ENCODE results near the gene LYZL4.

LYZL4 gene, protein sequence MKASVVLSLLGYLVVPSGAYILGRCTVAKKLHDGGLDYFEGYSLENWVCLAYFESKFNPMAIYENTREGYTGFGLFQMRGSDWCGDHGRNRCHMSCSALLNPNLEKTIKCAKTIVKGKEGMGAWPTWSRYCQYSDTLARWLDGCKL

GRCh38 chr3:42410370-42411131 is at the start of gene LYZL4:
LYZL4 (minus strand) TSS chr3:42410610; CDS start chr3:42407251, 3,359 bp downstream.
- DNase-seq (ENCODE audit: low read depth in 1 of 2, low spot score in 1 of 2): no peak

DNA sequence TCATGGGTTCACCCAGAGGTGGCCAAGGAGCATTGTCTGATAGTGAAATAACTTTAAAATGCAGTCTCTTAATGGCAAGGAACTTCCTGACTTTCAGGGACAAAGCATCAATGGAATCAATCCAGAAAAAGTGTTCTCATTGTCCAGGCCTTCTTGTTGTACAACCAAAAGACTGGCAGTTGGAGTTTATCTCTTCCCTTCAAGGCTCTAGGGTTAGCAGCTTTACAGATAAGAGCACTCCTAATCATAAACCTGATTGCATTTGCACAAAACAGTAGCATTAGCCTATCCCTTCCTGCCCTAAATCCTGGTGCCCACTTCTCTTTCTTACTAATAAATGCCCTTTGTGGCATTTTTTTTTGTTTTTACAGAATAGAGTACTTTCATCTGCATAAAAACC is 48.7 kb upstream of the LYZL4 start:
- no peak for DNase-seq (ENCODE audit: low read depth in 1 of 2, low spot score in 1 of 2)

DNA sequence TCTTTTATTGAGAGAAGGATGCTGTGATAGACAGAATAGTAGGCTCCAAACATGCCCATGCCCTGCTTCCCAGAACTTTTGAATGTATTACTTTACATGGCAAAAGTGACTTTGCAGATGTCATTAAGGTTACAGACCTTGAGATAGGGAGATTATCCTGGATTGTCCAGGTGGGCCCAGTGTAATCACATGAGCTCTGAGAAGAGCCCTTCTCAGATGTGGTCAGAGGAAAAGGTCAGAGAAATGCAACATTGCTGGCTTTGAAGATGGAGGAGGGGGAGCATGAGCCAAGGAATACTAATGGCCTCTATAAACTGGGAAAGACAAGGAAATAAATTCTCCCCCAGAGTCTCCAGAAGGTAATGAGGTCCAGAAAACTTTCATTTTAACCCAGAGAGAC is 45.8 kb upstream of the LYZL4 start:
- no peak for DNase-seq (ENCODE audit: low read depth in 1 of 2, low spot score in 1 of 2)

DNA sequence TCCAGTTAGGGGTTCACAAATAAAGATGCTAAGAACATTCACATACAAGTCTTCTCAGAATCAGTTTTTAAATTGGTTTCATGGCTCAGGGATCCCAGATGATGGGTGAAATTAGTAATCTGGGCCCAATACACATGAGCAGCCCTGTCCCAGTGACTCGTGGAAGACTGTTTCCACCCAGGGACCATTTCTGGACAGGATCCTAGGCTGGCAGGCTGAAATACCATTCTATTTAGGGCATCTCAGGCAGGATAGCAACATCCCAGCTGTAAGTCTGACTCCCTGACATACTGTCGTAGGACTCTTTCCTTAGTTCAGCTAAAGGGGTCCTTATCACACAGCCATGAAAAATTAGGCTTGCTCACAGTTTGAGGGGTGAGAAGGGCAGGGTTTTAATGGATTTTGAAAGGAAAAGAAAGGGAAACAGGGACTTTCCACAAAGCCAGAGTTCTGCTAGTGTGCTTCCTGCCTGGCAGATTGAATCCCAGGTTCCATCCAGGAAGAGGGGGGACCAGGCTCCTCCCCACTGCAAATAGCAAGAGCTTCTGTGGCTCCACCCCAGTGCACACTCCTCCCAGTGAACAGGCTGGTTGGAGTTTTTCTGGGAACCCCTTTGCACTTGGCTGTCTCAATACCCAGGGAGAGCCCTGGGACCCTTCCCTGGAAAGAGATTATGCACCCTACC is 41.3 kb upstream of the LYZL4 start:
- DNase-seq (ENCODE audit: low read depth in 1 of 2, low spot score in 1 of 2): no peak

GRCh38 chr3:42451116-42451515 is 40.7 kb upstream of the LYZL4 start:
- no peak for DNase-seq (ENCODE audit: low read depth in 1 of 2, low spot score in 1 of 2)

- no peak for DNase-seq (ENCODE audit: low read depth in 1 of 2, low spot score in 1 of 2)
Measured at GRCh38 chr3:42450567-42450966, 40.2 kb upstream of the LYZL4 start.

DNA sequence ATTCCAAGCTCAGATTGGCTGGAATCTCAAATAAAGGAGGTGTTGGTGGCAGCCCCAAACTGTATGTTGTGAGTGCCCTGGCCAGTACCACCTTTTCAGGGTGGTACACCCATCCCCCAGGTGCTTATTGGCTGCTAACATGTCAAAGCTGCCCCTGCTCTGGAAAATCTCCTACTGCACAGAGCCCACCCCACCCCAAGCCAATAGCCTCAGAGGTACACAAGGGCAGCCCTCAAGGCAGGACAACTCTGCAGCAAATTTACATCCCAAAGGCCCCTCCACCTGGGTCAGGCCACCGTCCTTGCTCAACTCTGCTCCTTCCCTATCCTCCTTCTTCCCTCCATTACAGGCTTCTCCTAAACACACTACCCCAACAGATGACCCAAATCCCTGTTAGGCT is 37.1 kb upstream of the LYZL4 start:
- no peak for DNase-seq (ENCODE audit: low read depth in 1 of 2, low spot score in 1 of 2)

GRCh38 chr3:42446111-42447050 is 36.0 kb upstream of the LYZL4 start:
- DNase-seq (ENCODE audit: low read depth in 1 of 2, low spot score in 1 of 2): no peak

- DNase-seq (ENCODE audit: low read depth in 1 of 2, low spot score in 1 of 2): peak; percentile 56 to 59
Measured at GRCh38 chr3:42443819-42444436, 33.5 kb upstream of the LYZL4 start.

DNA sequence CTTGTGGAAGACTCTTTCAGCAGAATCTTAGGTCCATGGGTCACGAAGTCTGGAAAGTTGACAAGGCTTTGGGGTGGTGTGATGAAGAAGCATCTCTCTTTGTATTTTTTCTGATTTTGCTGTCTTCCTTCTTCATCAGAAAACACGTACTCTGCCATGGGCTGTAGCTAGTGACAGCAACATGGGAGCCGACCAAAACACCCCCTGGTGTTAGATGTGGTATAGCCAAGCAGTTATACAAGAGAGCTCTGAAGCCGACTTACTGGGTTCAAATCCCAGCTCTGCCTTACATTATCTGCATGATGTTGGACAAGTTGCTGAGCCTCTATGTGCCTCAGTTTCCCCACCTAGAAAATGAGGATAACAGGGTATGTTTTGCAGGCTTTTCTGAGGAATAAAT is 32.9 kb upstream of the LYZL4 start:
- DNase-seq (ENCODE audit: low read depth in 1 of 2, low spot score in 1 of 2): no peak

- no peak for DNase-seq (ENCODE audit: low read depth in 1 of 2, low spot score in 1 of 2)
Measured at GRCh38 chr3:42442640-42443039, 32.2 kb upstream of the LYZL4 start.

- no peak for DNase-seq (ENCODE audit: low read depth in 1 of 2, low spot score in 1 of 2)
Measured at GRCh38 chr3:42441791-42442190, 31.4 kb upstream of the LYZL4 start.

DNA sequence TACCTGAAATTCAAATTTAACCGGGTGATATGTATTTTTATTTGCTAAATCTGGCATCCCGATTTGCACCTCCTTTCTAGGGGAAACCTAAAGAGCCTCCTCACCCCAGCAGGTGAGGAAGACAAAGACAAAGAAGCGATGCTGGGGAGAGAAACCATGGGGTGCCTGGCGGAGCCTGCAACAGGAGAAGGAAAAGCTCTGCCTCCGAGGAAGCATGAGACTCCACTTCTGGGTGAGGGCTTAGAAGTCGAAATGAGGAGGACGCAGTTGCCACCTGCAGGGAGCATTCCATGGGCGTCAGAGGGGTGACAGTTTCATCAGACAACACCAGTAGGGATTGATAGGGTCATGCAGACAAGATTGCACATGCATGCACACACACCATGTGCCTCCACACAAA is 30.5 kb upstream of the LYZL4 start:
- DNase-seq (ENCODE audit: low read depth in 1 of 2, low spot score in 1 of 2): no peak

- no peak for DNase-seq (ENCODE audit: low read depth in 1 of 2, low spot score in 1 of 2)
Measured at GRCh38 chr3:42439261-42440115, 29.1 kb upstream of the LYZL4 start.

- DNase-seq (ENCODE audit: low read depth in 1 of 2, low spot score in 1 of 2): no peak
Measured at GRCh38 chr3:42438758-42439157, 28.3 kb upstream of the LYZL4 start.

GRCh38 chr3:42438193-42438592 is 27.8 kb upstream of the LYZL4 start:
- DNase-seq (ENCODE audit: low read depth in 1 of 2, low spot score in 1 of 2): no peak

DNA sequence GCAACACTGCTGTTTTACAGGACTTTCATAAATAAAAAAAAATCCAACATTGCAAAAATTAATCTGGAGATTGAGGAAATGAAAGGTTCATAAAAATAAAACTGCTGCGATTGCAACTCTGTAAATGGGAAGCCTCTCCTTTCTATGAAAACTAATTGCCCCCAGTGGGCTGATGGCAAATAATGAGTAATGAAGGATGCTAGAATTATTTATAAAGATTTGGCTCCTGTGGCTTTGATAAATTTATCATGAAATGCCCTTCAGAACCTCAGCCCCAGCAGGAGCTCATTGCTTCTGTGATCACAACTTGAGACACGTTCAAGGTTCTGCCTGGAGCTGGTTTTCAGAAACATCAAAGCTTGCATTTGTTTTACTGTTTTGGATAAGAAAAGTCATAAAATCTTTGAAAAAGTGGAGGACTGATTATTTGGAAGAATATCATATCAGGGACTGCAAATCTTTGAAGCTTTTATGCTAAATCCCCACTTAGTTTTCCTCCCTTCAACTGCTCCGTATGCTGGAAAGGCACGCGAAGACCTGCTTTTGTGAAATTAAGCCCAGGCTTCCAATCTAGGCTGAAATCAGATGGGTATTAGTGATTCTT is 24.5 kb upstream of the LYZL4 start:
- DNase-seq (ENCODE audit: low read depth in 1 of 2, low spot score in 1 of 2): no peak

GRCh38 chr3:42432485-42432884 is 22.1 kb upstream of the LYZL4 start:
- DNase-seq (ENCODE audit: low read depth in 1 of 2, low spot score in 1 of 2): no peak

GRCh38 chr3:42430781-42431532 is 20.5 kb upstream of the LYZL4 start:
- no peak for DNase-seq (ENCODE audit: low read depth in 1 of 2, low spot score in 1 of 2)
